IPS DF 19.7 (cell line): ENCODE results near the gene PARG.
"Not testable (repeated sequence)": the region's sequence is repeated elsewhere in the genome, so short reads cannot be mapped to it uniquely, and the experiment has no call there.

Experiments
- DNase-seq: peaks from one replicate; pipeline ENCODE4 v3.0.0-alpha.2; 2013; ENCODE audit warnings: low read depth, low spot score

Gene PARG

GRCh38 chr10:49941447-49942338 lies at the start of gene PARG, which contains the start of gene TIMM23B:
PARG (minus strand) TSS chr10:49942027; CDS start chr10:49941725, 302 bp downstream.
TIMM23B (plus strand) TSS chr10:49942053; CDS start chr10:49942195, 142 bp downstream.
- DNase-seq: not testable (repeated sequence)

GRCh38 chr10:49988376-49988775 lies 46.5 kb upstream of the PARG start, which contains the start of gene AGAP6:
AGAP6 (plus strand) TSS chr10:49988406; CDS start chr10:49988716, 310 bp downstream.
- DNase-seq: not testable (repeated sequence)

GRCh38 chr10:49987207-49987606 lies 45.4 kb upstream of the PARG start:
- DNase-seq: not testable (repeated sequence)

- DNase-seq: not testable (repeated sequence)
Observed at GRCh38 chr10:49977756-49978155, 35.9 kb upstream of the PARG start.

GRCh38 chr10:49972094-49972493 lies 30.3 kb upstream of the PARG start:
- DNase-seq: not testable (repeated sequence)

GRCh38 chr10:49971466-49971865 lies 29.6 kb upstream of the PARG start:
- DNase-seq: not testable (repeated sequence)

DNA sequence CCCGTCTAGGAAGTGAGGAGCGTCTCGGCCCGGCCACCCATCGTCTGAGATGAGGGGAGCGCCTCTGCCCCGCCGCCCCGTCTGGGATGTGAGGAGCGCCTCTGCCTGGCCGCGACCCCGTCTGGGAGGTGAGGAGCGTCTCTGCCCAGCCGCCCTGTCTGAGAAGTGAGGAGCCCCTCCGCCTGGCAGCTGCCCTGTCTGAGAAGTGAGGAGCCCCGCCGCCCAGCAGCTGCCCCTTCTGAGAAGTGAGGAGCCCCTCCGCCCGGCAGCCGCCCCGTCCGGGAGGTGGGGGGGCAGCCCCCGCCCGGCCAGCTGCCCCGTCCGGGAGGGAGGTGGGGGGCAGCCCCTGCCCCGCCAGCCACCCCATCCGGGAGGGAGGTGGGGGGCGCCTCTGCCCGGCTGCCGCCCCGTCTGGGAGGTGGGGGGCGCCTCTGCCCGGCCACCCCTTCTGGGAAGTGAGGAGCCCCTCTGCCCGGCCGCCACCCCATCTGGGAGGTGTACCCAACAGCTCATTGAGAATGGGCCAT lies 28.6 kb upstream of the PARG start:
- not testable (repeated sequence) for DNase-seq

DNA sequence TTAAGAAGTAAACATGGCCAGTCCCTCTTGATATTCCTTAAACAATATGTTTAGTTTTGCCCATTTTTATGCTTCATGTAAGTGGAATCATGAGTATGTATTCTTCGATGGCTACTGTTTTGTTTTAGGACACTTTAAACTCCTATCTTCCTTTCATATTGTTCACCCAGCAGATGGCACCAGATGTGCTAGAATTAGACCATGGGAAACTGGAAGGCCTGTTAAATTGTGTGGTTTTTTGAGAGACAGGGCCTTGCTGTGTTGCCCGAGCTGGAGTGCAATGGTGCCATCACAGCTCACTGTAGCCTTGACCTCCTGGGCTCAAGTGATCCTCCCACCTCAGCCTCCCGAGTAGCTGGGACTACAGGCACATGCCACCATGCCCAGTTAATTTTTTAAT lies 11.3 kb upstream of the PARG start:
- not testable (repeated sequence) for DNase-seq

DNA sequence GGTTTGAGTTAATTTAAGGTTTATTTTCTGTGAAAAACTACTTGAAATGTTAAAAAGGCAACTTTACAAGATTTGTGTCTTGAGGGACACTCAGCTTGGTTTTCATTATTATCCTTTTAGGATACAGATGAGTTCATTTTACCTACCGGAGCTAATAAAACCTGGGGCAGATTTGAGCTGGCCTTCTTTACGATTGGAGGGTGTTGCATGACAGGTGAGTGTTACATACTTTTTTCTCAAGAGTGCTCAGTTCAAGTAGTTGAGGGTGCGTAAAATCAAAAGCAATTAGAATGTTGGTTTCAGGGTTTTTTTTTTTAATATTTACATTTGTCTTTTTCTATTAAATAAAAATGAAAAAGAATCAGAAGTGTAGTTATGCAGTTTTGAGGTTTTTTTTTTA lies 10.2 kb upstream of the PARG start:
- not testable (repeated sequence) for DNase-seq

DNA sequence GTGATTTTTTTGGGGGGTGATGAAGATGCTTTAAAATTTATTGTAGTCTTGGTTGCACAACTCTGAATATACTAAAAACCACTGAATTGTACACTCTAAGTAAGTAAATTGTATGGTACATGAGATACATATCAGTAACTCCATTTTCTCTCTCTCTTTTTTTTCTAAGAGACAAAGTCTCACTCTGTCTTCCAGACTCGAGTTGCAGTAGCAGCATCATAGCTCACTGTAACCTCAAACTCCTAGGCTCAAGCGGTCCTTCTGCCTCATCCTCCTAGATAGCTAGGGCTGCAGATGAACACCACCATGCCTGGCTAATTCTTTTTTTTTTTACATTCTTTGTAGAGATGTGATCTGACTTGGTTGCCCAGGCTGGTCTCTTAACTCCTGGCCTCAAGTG lies 6.9 kb upstream of the PARG start:
- DNase-seq: not testable (repeated sequence)

- not testable (repeated sequence) for DNase-seq
Observed at GRCh38 chr10:49948142-49948541, 6.3 kb upstream of the PARG start.

- DNase-seq: not testable (repeated sequence)
Observed at GRCh38 chr10:49943607-49944006, 1.8 kb upstream of the PARG start.

DNA sequence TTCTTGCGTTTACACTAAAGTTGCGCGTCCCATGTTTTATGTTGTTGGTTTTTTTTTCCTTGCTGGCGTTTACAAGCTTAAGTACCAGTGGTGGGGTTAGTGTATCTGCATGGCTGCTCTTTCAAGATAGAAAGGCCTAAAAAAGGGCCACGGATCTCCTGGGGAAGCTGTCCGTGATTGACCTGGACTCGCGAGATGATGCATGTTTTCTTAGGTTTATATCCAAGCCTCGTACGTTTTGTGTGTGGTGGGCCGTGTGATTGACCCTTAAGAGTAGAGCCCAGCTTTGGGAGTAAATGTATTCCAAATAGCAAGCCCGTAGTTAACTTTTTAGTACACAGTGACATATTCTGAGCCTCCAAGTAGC lies 495 bp upstream of the PARG start:
- DNase-seq: not testable (repeated sequence)

GRCh38 chr10:49931959-49932728 lies 9.7 kb downstream of the PARG start:
- not testable (repeated sequence) for DNase-seq

DNA sequence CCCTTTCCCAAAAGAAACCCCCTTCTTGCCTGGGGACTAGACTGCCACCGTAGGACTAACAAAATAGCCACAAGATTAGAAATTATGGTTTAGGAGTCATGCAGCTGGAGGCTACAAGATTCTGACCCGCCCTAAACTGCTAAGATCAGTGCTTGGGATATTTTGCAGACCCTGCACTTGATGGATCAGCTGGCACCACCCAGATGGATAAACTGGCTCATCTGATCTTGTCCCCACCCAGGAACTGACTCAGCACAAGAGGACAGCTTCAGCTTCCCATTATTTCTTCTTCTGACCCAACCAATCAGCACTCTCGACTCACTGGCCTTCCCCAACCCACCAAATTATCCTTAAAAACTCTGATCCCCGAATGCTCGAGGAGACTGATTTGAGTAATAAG lies 10.6 kb downstream of the PARG start:
- not testable (repeated sequence) for DNase-seq

DNA sequence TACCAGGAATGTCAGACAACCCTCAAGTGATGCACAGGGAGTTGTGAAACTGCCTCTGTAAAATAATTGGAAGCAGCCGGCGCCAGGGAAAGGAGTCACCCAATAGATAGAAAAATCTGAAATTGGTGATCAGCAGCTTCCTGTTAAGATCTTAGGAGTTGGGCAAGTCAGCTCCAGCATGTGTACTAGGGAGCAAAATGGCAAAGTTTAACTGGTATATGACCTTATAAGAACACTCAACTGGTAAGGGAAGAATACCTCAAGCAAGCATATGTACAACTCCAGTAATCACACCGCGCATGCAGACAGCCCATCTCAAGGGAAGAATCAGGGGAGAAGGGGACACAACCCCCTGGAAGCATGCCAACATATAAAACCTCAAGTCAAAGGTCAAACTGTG lies 18.3 kb downstream of the PARG start:
- DNase-seq: not testable (repeated sequence)

DNA sequence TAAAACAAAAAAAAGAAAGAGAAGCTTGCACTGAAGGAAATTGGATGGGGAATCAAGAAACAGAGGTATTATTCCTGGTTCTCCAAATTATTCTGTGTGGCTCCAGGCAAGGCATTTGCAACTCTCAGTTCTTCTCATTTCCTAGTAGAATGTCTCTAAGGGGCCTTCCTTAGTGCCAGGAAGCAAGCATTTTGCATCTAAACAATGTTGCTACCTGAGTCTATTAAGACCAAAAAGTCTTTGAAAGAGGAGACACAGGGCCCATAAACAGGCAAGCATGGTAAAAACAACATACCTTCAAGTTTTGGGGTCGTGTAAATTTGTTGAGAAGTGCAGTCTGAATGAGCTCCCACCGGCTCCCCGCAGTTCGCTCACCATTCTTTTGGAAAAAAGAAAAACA lies 19.8 kb downstream of the PARG start:
- not testable (repeated sequence) for DNase-seq

GRCh38 chr10:49917927-49918326 lies 23.9 kb downstream of the PARG start:
- DNase-seq: not testable (repeated sequence)

DNA sequence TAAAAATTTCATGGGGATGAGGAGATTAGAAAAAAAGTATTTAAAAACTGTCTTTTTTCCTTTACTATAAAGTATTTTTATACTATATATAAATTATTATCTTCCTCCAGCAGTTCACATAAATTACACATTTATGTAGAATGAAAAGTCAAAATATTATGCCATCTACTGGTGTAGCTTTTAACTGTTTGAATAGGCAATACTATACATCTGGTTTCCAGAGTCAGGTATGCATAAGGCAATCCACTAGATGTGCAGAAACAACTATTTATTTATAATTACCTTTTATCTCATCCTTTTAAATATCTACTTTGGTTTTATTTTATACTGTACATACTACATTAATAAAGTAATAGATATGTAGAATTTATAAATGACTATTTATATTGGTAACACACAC lies 25.4 kb downstream of the PARG start:
- DNase-seq: not testable (repeated sequence)

- not testable (repeated sequence) for DNase-seq
Observed at GRCh38 chr10:49910295-49910694, 31.5 kb downstream of the PARG start.

DNA sequence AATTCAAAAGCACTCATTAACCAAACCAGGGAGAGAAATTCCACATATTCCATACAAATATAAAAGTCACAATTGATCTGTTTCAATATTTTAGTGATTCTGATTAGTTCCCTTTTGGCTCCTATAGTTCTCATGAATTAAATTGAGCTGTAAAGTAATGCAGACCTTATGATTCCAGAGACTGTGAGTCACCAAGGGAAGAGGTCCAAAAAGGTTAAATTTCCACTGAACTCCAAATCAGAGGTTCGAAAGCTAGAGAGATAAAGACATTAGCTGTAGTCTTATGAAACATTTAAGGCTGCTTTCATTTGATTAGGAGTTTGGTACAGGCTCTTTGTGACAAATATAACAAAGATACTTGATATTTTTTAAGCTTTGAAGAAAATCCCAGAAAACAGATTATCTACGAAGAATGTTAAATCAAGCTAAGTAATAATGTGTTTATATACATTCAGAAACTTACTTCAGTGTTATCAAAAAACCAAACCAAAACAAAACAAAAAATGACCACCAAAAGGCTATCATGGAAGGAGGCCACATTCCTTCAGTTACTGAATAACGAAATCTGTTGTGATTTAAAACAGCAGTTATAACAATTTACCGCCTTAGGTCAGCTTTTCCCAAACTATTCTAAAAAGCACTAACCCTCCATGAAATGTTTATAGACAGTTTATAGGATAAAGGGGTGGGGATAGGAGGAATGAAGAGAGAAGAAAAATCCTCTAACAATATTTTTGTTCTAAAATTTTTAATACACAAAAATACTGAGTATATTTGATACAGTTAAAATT lies 33.3 kb downstream of the PARG start:
- DNase-seq: not testable (repeated sequence)
